Testis (tissue), 3 donors: ENCODE results near the gene ELMO1. TPM values are rescaled to one million over a fixed set of nuclear protein-coding genes. Genes with fewer than 3 reads are reported as not detected.

ENCODE experiments used
- DNase-seq: peaks from one replicate; pipeline ENCODE4 v3.0.0-alpha.2; 2019
- H3K27ac ChIP-seq, 2 donors: fragments of 200-600 bp; sonication (generic); one replicate each; pipeline ENCODE4 v1.5.1; 2019
- H3K27me3 ChIP-seq: fragments of 200-600 bp; sonication (generic); one replicate; pipeline ENCODE4 v1.5.1; 2019
- H3K36me3 ChIP-seq: fragments of 200-600 bp; sonication (generic); one replicate; pipeline ENCODE4 v1.5.1; 2017; ENCODE audit warnings: low read depth; ENCODE audit errors: missing control alignments
- H3K4me1 ChIP-seq: fragments of 200-600 bp; sonication (generic); one replicate; pipeline ENCODE4 v1.5.1; 2019
- H3K4me3 ChIP-seq, 2 donors: fragments of 200-600 bp; sonication (generic); one replicate each; pipeline ENCODE4 v1.5.1; 2017 to 2019
- H3K9me3 ChIP-seq: fragments of 200-600 bp; sonication (generic); one replicate; pipeline ENCODE4 v1.5.1; 2017
- CTCF ChIP-seq, 3 experiments: fragments of 450-650 bp in 2 of 3; fragments of 200-600 bp in 1 of 3; sonication (generic) in 1 of 3; IDR thresholded peaks; one replicate each; pipeline ENCODE4 v1.5.1; 2016 to 2019; ENCODE audit warnings: antibody characterized with exemption in 3 of 3, mild to moderate bottlenecking in 2 of 3, moderate library complexity in 1 of 3
- POLR2A ChIP-seq: fragments of 450-650 bp; IDR thresholded peaks from one replicate; pipeline ENCODE4 v1.6.1; 2017; ENCODE audit warnings: antibody characterized with exemption, mild to moderate bottlenecking, moderate library complexity
- WGBS, 2 donors: methylation state at CpG; one replicate each; pipeline ENCODE4 v1.1.5; 2018; 5-methylcytosine and 5-hydroxymethylcytosine counted together
- intact Hi-C: fragments of 100-400 bp; cut with DNase I; formaldehyde crosslinking; loops from one replicate; pipeline ENCODE4 v1.15.1; 2023; ENCODE audit warnings: low total_unique reads
- polyA plus RNA-seq: library from polyadenylated mRNA; stranded (reverse); fragments of 350-450 nt; fragmentation: Illumina TruSeq; extraction: RNeasy Lipid Tissue Mini Kit (QIAGEN cat#74804); gene quantifications from one replicate; pipeline ENCODE4 v1.2.3, GENCODE V29; 2014; ENCODE audit warnings: low read depth, low replicate concordance; ENCODE audit not compliant: insufficient read depth
- total RNA-seq, 2 donors: library from RNA; depleted of rRNA; stranded (reverse); fragments of >200 nt; gene quantifications; one replicate each; pipeline ENCODE4 v1.2.3, GENCODE V29; 2016

The ELMO1 gene
- total and polyA plus RNA-seq, 3 donors from 2014 or later, result 12.9 to 47.2 (median 36.5) TPM

- no peak for DNase-seq
- intact Hi-C loops, result no loop called here
- no peaks in the 10 kb centered on the region for H3K4me1 ChIP-seq
- no peaks in the 10 kb centered on the region for H3K27me3 ChIP-seq
- WGBS, 2 donors, result 90 to 92% methylated on average over 2 of the region's 2 CpGs
- H3K9me3 ChIP-seq, result no peaks in the 10 kb centered on the region
- H3K27ac ChIP-seq, result no peak overlapping the region
- no peak for TF ChIP-seq CTCF (IDR thresholded peaks at IDR 0.05)
- no peak for TF ChIP-seq POLR2A
- H3K4me3 ChIP-seq, result no peak overlapping the region
- no peaks in the 10 kb centered on the region for H3K36me3 ChIP-seq
Observed at GRCh38 chr7:36874041-36874440, 574.6 kb downstream of the ELMO1 start.

- no peak overlapping the region for H3K27ac ChIP-seq
- no peak for TF ChIP-seq CTCF (IDR thresholded peaks at IDR 0.05)
- TF ChIP-seq POLR2A, result no peak
- H3K9me3 ChIP-seq, result no peaks in the 10 kb centered on the region
- no peaks in the 10 kb centered on the region for H3K4me1 ChIP-seq
- intact Hi-C loops, result no loop called here
- no peak for DNase-seq
- no peaks in the 10 kb centered on the region for H3K36me3 ChIP-seq
- H3K27me3 ChIP-seq, result no peaks in the 10 kb centered on the region
- H3K4me3 ChIP-seq, result no peak overlapping the region
Observed at GRCh38 chr7:36871863-36872262, 576.8 kb downstream of the ELMO1 start.

GRCh38 chr7:36871355-36871738 is 577.3 kb downstream of the ELMO1 start:
- H3K27ac ChIP-seq, result no peak overlapping the region
- intact Hi-C loops, result no loop called here
- no peaks in the 10 kb centered on the region for H3K36me3 ChIP-seq

DNA sequence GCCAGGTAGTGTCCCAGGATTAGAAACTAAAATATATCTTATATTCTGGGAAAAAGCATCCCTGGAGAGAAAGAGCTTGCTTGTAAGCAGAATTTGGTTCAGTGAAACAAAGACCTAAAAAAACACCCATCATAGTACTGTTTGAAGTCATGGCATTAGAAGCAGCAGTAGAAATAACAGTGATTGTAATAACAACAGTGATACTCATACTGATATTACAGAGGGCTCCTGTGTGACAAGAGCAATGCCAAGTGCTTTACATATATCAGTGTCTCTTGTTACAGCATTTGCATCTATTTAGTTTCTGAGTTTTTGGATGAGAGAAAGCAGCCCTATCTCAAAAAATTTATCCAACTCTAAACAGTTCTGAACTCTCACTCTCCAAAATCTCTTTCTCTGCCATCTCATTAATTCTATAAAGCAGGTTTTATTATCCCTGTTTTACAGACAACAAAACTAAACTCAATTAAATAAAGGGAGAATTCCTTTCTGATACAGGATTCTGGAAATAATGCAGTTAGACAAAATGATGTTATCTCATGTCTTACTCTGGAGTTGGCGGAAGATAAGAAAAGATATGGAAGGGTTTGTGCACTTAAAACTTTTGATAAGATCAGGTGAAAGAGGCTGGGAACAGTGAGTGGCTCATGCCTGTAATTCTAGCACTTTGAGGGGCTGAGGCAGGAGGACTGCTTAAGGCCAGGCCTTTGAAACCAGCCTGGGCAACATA is 577.9 kb downstream of the ELMO1 start:
- no peaks in the 10 kb centered on the region for H3K36me3 ChIP-seq
- H3K27ac ChIP-seq, result no peak overlapping the region
- TF ChIP-seq CTCF (IDR thresholded peaks at IDR 0.05) (no peak), POLR2A (no peak)
- DNase-seq, result no peak
- H3K4me1 ChIP-seq, result no peaks in the 10 kb centered on the region
- no peaks in the 10 kb centered on the region for H3K9me3 ChIP-seq
- intact Hi-C loops, result no loop called here
- no peaks in the 10 kb centered on the region for H3K27me3 ChIP-seq
- no peak overlapping the region for H3K4me3 ChIP-seq
- WGBS, 2 donors, result 91 to 98% methylated on average over 1 of the region's 1 CpG

More at GRCh38 chr7:36871355-36871738, 577.3 kb downstream of the ELMO1 start:
- DNase-seq, result no peak
- 35 to 100% methylated on average over 1 of the region's 1 CpG for WGBS, 2 donors
- H3K4me1 ChIP-seq, result no peaks in the 10 kb centered on the region
- H3K9me3 ChIP-seq, result no peaks in the 10 kb centered on the region
- no peak for TF ChIP-seq POLR2A
- no peak for TF ChIP-seq CTCF (IDR thresholded peaks at IDR 0.05)
- no peak overlapping the region for H3K4me3 ChIP-seq
- no peaks in the 10 kb centered on the region for H3K27me3 ChIP-seq
